GM19397 (cell line): Measurements from ENCODE around the gene AGTR1.
"Not testable (repeated sequence)": the region's sequence is repeated elsewhere in the genome, so short reads cannot be mapped to it uniquely, and the experiment has no call there.

ENCODE experiments used
- ATAC-seq: cut with Tn5 transposase; IDR thresholded peaks from one replicate; pipeline ENCODE4 v1.9.1; 2021; ENCODE audit warnings: mild to moderate bottlenecking, moderate library complexity; ENCODE audit not compliant: unreplicated experiment

AGTR1 gene

DNA sequence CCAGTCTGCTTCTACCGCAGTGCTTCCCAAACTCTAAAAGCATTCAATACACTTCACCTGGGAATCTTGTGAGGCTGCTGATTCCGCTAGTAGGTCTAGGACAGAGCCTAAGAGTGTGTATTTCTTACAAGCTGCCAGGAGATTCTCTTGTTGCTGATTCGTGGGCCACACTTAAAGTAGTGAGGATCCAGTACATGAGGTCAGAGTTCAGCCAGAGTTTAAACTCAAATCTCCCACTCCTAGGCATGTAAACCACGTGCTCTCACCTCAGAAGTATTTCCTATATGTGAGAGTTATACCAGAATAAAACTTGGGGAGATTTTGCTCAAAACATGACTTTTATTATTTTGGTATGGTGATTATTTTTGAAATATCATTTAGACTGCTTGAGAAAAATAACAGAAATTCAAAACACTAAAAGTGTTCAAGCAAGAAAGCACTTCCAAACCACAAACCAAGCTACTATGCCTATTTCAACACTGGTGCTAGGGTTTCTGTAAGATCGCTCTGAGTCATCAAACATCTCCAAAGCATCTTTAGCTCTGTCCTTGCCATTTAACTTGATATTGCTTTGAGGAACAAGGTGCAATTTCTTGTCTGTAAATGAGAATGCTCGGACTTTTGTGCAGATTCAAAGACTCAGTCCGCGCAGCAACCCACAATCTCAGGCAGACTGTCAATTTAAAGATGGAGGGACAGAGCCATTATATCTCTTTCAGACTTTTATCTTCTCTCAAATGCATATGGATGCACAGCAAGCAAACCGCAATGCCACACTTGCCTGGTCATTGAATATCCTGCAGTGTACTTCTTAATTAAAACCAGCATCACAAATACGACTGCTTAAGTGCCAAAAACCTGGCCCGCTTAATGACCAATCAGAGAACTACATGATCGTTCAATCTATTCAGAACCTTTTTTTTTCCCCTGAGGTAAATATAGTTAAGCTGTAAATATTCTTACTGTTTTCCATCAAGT, 59.8 kb downstream of the AGTR1 start:
- no peak for ATAC-seq

DNA sequence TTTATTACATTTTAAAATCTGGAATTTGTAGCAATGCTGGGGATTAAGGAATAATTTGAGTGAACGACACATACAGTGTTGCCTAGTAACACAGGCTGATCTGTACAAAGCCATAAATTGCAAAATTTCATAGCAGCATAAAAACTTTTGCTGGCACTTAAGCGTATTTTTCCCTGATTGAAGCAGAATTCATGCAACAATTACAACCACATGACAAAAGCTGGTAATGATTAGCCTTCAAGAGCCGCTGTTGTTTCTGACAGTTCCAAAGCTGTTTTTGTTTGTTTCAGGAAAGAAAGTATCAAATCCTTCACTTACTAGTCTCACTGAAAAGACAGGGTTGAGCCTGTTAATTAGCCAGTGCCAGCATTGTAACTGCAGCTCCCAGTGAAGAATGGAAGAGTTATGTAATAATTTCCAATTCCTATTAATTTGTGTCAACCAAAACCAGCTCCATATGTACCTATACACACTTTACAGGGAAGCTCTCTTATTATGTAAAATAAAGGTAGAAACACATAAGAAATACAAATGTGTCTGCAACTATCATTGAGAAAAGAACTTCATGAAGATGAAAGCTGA, 60.7 kb downstream of the AGTR1 start:
- ATAC-seq = no peak

DNA sequence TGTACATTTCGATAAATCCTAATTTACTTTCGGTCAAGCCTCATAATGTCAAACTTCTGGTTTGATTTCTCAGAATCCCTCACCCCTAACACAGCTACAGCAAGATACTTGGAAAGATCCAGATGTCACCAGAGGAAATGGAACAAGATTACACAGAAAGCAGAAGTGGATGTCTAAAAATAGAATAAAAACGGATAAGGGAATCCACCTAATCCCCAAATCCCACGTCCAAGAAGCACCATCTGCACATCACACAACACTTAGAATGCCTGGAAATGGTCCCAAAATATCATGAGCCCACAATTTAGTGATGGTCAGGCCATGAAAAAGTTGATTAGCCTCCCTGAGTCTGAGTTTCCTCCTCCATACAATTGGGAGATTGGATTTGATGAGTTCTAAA, 61.7 kb downstream of the AGTR1 start:
- ATAC-seq = no peak

DNA sequence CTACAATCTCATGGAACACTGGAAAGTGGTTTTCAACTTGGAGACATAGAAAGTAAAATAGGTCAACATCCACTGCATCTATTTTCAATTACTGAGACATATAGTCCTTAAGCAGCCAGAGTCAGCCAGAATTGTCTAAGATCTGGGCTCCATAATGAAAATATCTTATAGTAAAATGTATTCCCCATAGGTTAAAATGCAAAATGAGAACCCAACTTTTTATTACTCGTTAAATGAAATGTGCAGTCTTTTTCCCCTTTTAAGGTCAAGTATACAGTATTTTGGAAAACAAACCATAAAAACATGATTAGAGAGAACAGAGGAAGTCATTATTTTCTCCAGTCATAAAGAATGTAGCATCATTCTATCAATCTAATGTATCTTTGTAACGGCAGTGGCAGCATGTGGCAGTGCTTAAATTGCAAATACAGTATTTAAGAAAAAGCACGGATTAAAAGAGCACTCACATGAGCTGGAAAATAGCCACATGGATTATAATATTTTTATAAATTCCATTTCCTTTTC, 65.5 kb downstream of the AGTR1 start:
- no peak for ATAC-seq

DNA sequence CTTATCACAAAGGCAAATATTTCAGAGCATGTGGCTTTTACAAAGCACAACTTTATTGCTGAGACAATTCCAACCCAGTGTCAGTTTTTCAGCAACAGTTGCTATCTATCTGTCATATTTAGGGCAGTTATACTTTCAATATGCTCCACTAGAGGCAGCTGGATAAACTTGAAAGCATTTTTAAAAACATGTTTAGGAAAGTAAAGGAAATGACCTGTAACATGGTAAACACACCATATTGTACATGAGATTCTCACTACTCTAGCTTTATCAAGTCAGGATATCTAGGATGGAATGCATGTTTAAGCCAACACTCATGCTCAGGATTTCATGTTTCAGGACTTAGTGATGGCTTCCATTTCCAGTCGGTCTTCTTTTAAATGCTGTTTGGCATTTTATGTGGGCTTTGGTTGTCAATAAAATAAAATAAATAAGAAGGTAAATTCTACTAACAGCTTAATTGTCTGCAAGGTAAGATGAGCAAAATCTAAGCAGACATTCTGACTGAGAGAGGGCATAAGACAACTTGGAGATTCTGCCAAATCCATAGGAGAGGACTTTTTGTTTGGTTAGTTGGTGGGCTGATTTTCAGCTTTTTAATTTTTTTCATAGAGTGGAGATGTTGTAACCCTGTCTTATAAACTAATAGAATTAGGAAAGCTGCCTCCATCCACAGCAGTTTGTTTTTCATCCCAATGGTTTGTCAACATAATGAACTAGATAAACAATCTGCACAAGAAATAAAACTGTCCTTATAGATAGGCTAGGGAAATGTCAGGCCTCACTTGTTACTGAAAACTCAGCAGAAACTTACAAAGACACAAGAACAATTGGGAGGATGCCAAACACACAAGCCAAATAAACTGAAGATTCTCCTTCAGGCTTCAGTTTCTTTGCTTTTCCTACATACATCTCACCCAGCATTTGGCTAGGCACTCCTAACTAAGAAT, 66.6 kb downstream of the AGTR1 start:
- no peak for ATAC-seq

DNA sequence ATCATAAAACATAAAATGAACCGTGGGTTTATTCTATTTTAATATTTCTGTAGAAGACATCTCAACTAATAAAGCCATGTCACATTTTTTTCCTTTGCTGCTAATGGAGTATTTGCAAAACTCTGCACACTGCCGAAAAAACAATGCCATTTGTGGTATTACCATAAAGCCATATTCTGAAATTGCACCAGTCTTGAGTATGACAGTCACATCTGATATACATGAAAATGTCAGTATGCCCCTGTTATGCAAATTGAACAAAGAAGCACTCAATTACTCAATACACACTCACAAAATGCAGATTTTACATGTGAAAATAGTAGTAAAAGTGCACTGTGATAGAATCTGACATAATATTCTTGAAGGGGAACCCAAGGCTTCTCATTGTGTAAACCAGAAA, 74.7 kb downstream of the AGTR1 start:
- no peak for ATAC-seq

DNA sequence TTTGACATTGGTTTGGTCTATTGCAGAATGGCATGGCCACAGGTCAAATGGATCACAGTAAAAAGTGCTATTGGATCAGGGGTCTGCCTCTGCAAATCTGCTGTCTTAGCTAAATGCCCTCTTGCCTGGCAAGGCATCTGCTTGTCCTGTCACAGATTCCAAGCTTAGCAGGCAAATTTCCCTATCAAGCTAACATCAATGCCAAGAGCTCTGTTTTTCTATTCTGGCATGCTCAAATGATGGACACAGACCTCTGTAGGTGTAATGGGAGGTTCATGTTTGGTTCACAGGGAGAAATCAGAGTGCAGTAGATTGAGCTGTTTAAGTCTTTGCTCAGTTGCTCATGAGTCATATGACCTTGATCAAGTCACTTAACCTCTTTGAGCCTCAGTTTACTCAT, 75.1 kb downstream of the AGTR1 start:
- no peak for ATAC-seq

DNA sequence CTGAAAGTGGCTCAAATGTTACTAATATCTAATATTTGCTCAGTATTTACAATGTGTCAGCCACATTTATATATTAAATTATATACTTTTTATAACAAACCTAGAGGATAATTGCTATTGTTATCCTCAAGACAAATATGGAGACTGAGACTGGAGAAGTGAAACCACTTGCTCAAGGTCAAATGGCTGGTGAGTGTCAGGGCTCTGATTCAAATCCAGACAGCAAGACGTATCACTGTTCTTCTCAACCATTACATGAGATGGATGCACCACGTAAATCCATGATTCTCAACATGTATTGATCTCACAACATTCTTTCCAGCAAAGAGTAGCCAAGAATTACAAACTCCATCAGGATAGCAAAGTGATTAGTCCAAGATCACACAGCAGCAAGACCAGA, 76.1 kb downstream of the AGTR1 start:
- no peak for ATAC-seq

DNA sequence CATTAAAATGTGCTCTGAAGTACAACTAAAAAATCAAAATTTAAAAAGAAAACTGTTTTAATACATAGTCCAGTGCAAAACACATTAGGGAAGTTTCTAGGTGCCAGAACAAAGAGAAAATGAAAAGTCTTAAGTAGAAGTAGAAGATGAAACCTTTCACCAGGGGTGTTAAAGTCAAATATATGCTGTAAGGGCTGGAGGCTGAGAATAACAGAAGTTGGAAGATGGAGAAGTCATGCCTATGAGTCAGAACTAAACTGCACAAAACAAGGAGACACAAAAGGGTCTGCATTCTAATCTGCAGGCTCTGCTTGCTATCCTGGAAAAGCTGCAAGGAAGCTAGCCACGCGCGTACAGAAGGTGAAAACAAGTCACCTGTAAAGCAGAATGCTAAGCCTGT, 81.2 kb downstream of the AGTR1 start:
- ATAC-seq = no peak

DNA sequence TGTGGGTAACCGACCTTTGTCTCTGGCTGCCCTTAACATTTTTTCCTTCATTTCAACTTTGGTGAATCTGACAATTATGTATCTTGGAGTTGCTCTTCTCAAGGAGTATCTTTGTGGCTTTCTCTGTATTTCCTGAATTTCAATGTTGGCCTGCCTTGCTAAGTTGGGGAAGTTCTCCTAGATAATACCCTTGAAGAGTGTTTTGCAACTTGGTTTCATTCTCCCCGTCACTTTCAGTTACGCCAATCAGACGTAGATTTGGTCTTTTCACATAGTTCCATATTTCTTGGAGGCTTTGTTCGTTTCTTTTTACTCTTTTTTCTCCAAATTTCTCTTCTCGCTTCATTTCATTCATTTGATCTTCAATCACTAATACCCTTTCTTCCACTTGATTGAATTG, 87.3 kb downstream of the AGTR1 start:
- not testable (repeated sequence) for ATAC-seq

DNA sequence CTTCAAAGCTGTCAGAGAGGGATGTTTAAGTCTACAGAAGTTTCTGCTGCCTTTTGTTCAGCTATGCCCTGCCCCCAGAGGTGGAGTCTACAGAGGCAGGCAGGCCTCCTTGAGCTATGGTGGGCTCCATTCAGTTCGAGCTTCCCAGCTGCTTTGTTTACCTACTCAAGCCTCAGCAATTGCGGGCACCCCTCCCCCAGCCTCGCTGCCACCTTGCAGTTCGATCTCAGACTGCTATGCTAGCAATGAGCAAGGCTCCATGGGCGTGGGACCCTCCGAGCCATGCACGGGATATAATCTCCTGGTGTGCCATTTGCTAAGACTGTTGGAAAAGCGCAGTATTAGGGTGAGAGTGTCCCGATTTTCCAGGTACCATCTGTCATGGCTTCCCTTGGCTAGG, 88.5 kb downstream of the AGTR1 start:
- not testable (repeated sequence) for ATAC-seq

DNA sequence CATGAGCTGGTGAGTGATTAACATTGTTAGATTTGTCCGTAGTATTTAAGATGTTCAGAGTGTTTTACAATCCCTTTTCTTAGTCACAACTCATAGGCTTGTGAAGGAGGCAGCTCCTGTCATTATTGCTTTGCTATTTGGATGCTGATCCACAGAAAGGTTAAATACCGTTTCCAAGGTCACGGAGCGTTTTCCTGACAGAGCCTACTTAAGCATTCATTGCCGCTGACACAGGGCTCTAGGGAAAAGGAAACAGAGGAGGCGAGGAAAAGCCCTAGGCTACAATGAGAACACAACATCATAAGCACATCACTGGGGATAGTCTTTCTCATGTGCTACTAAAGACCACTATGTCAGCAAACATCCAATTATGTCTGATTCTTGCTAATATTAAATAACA, 91.4 kb downstream of the AGTR1 start:
- ATAC-seq = no peak

DNA sequence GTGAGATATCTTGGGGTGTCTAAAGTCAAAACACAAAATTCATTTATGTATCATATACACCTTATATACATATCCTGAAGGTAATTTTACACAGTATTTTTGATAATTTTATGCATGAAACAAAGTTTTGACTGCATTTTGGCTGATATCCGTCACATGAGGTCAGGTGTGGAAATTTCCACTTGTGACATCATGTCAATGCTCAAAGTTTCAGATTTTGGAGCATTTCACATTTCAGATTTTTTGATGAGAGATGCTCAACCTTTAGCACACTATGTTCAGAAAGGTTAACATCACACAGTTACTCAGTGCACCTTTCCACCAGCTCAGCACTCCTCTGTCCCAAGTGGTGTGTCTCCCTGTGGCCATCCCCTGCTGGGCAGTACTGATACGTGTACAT, 92.2 kb downstream of the AGTR1 start:
- ATAC-seq = no peak

DNA sequence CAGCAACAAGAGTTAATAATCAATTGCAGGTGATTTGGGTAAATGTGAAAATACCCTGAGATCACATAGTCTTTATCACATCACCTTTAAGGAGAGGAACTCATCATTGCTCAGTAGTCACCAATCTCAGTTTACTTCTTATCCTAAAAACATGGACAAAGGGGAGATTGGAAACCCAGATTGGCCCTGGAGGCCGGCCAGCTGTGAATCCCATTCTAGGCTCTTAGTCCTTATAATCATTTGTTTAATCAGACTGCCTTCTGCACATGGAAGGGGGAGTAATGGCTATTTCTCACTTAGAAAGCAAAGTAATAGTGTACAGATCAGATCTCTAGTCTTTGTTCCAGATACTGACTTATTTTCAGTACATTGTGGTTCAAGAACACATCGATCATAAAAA, 92.7 kb downstream of the AGTR1 start:
- ATAC-seq = no peak

DNA sequence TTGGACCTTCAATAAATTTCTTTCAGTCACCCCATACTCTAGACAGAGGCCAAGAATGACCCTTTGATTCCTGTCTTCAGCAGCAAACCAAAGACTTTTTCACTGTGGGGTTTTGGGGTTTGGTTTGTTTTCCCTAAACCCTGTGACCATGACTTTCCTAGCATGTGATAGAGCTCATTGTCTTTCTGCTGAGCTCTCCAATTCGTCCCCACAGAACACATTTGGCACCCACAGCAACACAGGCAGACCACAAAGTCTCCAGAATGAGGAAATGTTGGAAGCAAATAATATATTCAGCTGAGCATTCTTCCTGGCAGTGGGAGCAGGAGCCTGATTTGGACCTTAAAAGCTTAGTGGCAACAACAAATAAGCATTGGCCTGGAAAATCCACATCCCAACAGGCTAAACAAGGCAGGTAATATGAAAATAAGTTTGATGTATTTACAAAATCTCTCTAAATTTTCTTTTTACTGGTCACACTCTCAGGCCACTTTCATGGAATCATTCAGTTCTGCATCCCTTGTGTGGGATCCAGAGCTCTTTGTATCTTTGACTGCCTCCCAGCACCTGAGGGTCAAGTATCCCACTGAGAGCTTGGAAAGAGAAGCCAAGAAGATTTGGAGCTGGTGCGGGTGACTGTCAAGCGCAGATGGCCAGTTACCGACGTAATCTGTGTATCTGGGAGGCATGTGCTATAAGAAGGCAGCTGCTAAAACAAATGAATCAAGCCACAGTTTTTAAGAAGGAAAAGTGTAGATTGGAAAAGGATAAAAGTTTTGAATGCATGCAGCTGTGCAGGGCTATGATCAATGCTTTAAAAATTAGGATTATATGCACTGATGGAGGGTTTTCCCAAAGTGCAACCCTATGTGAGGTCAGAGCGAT, 93.4 kb downstream of the AGTR1 start:
- ATAC-seq = no peak

DNA sequence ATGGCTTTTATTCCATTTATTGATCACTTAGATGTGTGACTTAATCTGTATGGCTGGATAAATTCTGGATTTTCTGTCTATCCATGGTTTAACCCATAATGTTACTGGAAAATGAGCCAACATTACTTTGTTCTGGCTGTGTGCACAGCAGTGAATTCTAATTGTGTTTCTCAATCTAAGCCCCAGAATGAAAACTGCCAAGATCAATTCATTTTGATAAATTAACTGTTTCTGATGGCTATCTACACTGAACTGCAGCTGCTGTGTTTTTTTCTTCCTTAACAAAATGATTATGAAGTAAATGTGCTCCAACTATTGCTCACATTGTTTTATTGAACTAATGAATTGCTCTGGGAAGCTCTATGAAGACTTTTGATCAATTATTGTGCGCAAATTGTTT, 94.2 kb downstream of the AGTR1 start:
- ATAC-seq = no peak

DNA sequence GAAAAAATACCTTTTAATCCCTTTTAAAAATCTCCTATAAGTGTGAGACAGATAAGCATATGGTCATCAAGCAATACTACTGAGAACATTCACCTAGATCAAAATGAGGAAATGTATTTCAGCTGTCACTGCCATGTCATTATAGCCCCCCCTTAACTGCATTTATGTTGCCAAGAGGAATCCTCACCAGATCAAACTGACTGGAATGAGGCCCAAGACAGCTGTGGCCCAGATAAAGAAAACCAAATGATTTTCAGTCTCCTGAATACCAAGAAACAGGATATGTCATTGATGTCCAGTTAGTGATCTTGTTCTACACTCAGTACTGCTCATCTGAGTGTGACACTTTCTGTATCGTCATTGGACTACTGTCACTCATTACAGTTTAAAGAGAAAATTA, 94.8 kb downstream of the AGTR1 start:
- no peak for ATAC-seq
